ENCODE measurements around the gene DGKZ.

DGKZ gene

GRCh38 chr11:46414466-46414796 is 67.2 kb downstream of the DGKZ start:
- no peak for TF ChIP-seq CTCF (conservative IDR thresholded peaks at IDR 0.05; ENCODE audit: low read length)
- no peak for DNase-seq (ENCODE audit: low read depth)

GRCh38 chr11:46414879-46415278 is 67.6 kb downstream of the DGKZ start:
- no peak overlapping the region for H3K4me3 ChIP-seq (ENCODE audit: low read length)
- no peak for TF ChIP-seq CTCF (conservative IDR thresholded peaks at IDR 0.05; ENCODE audit: low read length)
- no peak for DNase-seq (ENCODE audit: low read depth)

More at GRCh38 chr11:46414466-46414796, 67.2 kb downstream of the DGKZ start:
- no peak overlapping the region for H3K4me3 ChIP-seq (ENCODE audit: low read length)

- H3K4me3 ChIP-seq (ENCODE audit: low read length), result no peak overlapping the region
- DNase-seq (ENCODE audit: low read depth), result no peak
- TF ChIP-seq CTCF (conservative IDR thresholded peaks at IDR 0.05; ENCODE audit: low read length), result no peak
These were observed 70.4 kb downstream of the DGKZ start for GRCh38 chr11:46417711-46418110.

GRCh38 chr11:46418751-46419150 is 71.5 kb downstream of the DGKZ start:
- no peak for TF ChIP-seq CTCF (conservative IDR thresholded peaks at IDR 0.05; ENCODE audit: low read length)
- DNase-seq (ENCODE audit: low read depth), result no peak
- H3K4me3 ChIP-seq (ENCODE audit: low read length), result no peak overlapping the region

- no peak overlapping the region for H3K4me3 ChIP-seq (ENCODE audit: low read length)
- no peak for TF ChIP-seq CTCF (conservative IDR thresholded peaks at IDR 0.05; ENCODE audit: low read length)
- no peak for DNase-seq (ENCODE audit: low read depth)
These were observed 73.2 kb downstream of the DGKZ start for GRCh38 chr11:46420513-46420912.

- DNase-seq (ENCODE audit: low read depth), result no peak
- H3K4me3 ChIP-seq (ENCODE audit: low read length), result no peak overlapping the region
- no peak for TF ChIP-seq CTCF (conservative IDR thresholded peaks at IDR 0.05; ENCODE audit: low read length)
These were observed 74.1 kb downstream of the DGKZ start for GRCh38 chr11:46421257-46421880.

- no peak overlapping the region for H3K4me3 ChIP-seq (ENCODE audit: low read length)
- no peak for DNase-seq (ENCODE audit: low read depth)
- no peak for TF ChIP-seq CTCF (conservative IDR thresholded peaks at IDR 0.05; ENCODE audit: low read length)
These were observed 75.3 kb downstream of the DGKZ start for GRCh38 chr11:46422588-46422987.

All from AG10803 (cell line).